GM18951 (cell line): Measurements from ENCODE around the gene EPHA3.

Experiments
- POLR2A ChIP-seq: IDR thresholded peaks from 4 replicates; pipeline ENCODE4 v1.6.1; 2011; ENCODE audit warnings: mild to moderate bottlenecking; ENCODE audit not compliant: insufficient read length, insufficient read depth; ENCODE audit errors: extremely low read depth
- in situ Hi-C: fragments of 300-500 bp; cut with MboI; formaldehyde crosslinking; loops from one replicate; pipeline ENCODE4 v1.12.0; 2022; ENCODE audit warnings: low sequenced_read_pairs, mixed read lengths, inconsistent platforms; ENCODE audit not compliant: unreplicated experiment

The EPHA3 gene

GRCh38 chr3:89107461-89108290, at the start of gene EPHA3:
Gene EPHA3, plus strand, starts transcription at chr3:89107621. Its CDS starts 128 bp downstream, at chr3:89107749.
- in situ Hi-C loops: loop anchor here (25.0 kb wide), 1 partner anchor 895 kb away; no protein-coding TSS in a partner anchor
- no peak for TF ChIP-seq POLR2A

GRCh38 chr3:89058371-89058770, 49.0 kb upstream of the EPHA3 start:
- TF ChIP-seq POLR2A: no peak

DNA sequence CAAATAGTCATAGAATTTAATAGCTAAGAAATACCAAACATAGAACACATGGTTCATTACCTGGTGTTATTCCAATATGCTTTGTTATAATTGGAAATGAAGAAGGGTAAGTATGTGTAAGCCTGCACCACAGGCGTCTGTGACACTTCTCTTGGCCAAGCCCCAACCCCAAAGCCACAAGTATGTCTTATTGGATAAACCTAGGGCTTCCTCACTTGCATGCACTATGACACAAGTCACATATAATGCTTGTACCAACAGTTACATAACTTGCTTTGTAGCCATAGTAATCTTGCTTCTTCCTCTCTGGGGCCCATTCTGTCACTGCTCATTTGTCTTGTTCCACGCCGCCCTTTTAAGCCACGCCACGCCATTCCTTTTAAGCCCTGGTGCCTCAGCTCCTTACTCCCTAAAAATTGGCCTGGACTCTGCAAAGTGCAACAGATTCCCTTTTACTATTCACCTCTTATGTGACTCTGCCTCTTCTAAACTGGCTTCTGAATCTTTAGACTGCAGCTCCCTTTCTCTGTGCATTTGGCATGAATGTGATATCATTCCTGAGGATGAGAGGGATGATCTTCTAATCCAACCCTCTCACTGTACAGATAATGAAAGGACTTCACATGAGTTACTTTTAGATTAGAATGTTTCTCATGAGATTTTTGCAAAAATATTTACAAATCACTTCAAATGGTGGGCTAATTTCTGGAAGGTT, 48.1 kb upstream of the EPHA3 start:
- in situ Hi-C loops: no loop called here
- no peak for TF ChIP-seq POLR2A

More at GRCh38 chr3:89058371-89058770, 49.0 kb upstream of the EPHA3 start:
- in situ Hi-C loops: no loop called here

- TF ChIP-seq POLR2A: no peak
- in situ Hi-C loops: no loop called here
These were observed 46.2 kb upstream of the EPHA3 start for GRCh38 chr3:89061259-89061658.

- in situ Hi-C loops: no loop called here
- TF ChIP-seq POLR2A: no peak
These were observed 39.7 kb upstream of the EPHA3 start for GRCh38 chr3:89067736-89068135.

DNA sequence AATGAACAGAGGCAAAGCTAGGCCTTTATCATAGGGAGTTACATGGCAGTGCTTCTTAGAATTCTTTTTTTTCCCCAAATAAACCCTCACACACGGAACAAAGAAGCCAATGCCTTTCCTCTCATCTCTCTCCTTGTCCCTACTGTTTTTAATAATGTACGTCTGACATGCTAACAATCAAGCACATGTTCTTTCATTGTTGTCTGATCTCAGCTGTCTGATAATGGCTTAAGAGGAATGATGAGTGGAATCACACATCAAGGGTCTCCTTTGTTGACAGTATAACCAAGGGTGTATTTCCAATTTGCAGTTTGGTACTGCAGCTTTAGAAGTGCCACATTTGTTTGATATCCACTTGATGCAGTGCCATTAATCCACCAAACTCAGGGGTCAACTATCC, 34.8 kb upstream of the EPHA3 start:
- in situ Hi-C loops: no loop called here
- no peak for TF ChIP-seq POLR2A

GRCh38 chr3:89079944-89080343, 27.5 kb upstream of the EPHA3 start:
- in situ Hi-C loops: no loop called here
- TF ChIP-seq POLR2A: no peak

- TF ChIP-seq POLR2A: no peak
- in situ Hi-C loops: no loop called here
These were observed 19.6 kb upstream of the EPHA3 start for GRCh38 chr3:89087851-89088250.

- in situ Hi-C loops: no loop called here
- no peak for TF ChIP-seq POLR2A
These were observed 9.2 kb upstream of the EPHA3 start for GRCh38 chr3:89098173-89098572.

GRCh38 chr3:89098964-89099585, 8.3 kb upstream of the EPHA3 start:
- no peak for TF ChIP-seq POLR2A
- in situ Hi-C loops: no loop called here

- in situ Hi-C loops: loop anchor here (25.0 kb wide), 1 partner anchor 889 kb away; no protein-coding TSS in a partner anchor
- TF ChIP-seq POLR2A: no peak
These were observed 6.2 kb upstream of the EPHA3 start for GRCh38 chr3:89101251-89101650.

DNA sequence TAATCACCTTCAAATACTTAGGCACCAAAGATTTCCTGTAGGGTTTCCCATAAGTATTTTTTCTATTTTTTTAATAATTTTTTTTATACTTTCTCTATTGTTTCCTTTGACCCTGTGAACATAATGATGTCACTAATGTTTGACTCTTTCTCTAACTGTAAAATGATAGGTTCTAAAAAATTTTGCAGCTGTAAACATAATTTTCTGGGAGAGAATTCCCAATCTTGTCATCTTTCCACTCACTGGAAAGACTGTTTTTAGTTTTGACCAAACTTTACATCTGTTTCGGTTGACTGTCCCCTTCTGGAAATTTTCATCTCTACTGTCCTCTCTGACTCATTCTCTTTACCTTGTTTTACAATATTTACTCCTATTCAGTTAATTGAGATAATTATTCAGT, 5.5 kb upstream of the EPHA3 start:
- in situ Hi-C loops: loop anchor here (25.0 kb wide), 1 partner anchor 890 kb away; no protein-coding TSS in a partner anchor
- TF ChIP-seq POLR2A: no peak

GRCh38 chr3:89104499-89104898, 2.9 kb upstream of the EPHA3 start:
- in situ Hi-C loops: loop anchor here (25.0 kb wide), 1 partner anchor 892 kb away; no protein-coding TSS in a partner anchor
- no peak for TF ChIP-seq POLR2A
